ENCODE results near the gene SETDB2.
A peak's percentile ranks its signal among the peaks of the same experiment; 100 is the strongest.

The SETDB2 gene

DNA sequence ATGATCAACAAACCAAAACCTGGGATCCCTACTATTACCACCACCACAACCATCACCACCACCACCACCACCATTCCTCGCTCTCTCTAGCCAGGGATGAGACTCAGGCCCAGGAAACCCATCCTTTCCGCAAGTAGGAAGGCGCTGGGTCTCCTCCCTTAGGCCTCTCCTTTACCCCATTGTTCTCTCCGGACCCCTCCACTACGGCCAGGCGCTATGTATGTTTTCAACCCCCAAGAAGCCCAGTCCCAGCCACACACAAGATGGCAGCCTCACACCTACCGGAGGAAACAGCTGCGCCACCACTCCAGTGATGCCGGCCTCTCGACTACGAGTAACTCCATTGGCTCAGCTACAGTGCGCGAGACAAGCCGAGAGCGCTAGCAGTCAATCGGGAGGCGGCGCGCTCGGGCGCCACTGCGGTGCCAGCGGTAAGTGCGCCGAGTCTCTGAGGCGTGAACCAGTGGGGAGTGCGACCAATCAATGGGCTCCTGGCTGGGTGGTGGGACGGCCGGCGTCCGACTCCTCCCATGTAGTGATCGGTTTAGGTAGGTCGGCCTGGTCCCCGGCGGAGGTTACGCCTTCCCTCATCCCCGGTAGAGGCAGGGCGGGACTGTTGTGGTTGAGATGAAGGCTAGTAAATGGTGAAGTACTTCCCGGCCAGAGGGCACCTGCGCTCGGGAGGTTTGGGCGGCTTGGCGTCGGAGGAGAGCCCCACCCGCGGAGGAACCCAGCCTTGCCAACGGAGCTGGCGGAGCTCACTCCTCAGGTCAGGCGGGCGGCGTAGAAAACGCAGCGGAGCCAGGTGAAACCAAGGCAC, at the start of gene SETDB2, which contains the start of gene CAB39L:
Gene SETDB2, plus strand, starts transcription at position 571 of the 820 bp plus-strand sequence. CDS start 7,620 bp downstream, outside the sequence.
Gene CAB39L, minus strand, starts transcription at position 361 of the 820 bp plus-strand sequence. CDS start 61,154 bp downstream, outside the sequence.
- DNase-seq (ENCODE audit: low read depth, low spot score): peak; percentile 100

DNA sequence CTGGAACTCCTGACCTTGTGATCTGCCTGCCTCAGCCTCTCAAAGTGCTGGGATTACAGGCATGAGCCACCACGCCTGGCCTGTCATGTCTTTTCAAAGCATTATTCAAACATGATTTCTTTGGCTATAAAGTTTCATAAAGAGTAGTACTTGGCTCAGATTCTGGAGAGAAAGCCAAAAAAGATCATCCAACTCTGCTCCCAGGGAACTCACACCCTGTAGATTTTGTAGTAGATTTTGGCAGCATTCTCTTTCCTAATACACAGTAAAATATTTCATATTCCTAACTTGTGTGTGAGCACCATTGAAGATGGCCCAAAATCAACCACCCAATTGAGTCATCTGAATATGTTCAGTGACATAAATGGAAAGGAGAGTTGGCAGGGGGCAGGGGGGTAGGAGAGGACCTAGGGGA, 48.6 kb upstream of the SETDB2 start:
- no peak for DNase-seq (ENCODE audit: low read depth, low spot score)

DNA sequence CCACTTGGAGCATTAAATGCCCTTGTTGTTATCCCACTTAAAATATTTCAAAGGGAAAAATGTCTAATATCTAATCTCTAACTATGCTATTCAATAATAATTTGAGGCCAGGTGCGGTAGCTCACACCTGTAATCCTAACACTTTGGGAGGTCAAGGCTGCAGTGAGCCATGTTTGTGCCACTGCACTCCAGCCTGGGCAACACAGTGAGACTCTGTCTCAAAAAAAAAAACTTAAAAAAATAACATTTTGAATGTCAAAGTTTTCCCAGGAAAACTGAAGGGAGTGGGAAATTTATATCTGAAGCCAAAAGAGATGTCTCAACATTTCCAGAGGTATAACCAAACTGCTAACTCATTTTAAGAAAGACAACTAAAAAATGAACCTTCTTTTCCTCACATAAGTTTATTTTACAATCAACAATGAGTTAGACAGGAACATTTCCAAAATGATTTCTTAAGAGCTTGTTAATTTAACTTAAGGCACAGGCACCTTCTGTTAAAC, 48.1 kb upstream of the SETDB2 start:
- no peak for DNase-seq (ENCODE audit: low read depth, low spot score)

- DNase-seq (ENCODE audit: low read depth, low spot score): no peak
Observed at GRCh38 chr13:49399801-49400472, 44.1 kb upstream of the SETDB2 start.

GRCh38 chr13:49400755-49401659, 43.1 kb upstream of the SETDB2 start:
- DNase-seq (ENCODE audit: low read depth, low spot score): peak; percentile 36

DNA sequence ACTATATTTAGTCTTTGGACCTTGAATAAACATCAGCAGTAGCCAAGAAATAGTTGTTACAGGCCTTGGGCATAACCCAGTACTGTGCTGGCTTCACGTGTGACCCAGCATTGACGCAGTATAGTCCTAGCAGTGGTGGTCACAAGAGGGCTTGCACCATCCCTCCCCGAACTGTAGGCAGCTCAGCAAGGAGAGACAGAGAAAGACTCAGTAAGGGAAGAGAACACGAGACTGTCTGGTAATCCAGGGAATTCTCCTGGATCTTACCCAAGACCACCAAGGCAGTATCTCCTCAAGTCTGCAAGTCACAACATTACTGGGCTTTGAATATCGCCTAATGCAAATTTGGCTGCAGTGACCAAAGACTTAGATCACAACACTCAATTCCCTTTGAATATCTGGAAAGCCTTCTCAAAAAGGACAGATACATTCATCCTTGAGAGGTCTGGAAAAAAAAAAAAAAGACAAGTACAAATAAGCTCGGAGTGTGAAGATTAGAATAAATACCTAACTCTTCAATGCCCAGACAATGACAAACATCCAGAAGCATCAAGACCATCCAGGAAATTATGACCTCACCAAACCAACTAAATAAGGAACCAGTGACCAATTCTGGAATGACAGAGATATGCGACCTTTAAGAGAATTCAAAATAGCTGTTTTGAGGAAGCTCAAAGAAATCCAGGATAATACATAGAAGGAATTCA, 39.9 kb upstream of the SETDB2 start:
- DNase-seq (ENCODE audit: low read depth, low spot score): no peak

DNA sequence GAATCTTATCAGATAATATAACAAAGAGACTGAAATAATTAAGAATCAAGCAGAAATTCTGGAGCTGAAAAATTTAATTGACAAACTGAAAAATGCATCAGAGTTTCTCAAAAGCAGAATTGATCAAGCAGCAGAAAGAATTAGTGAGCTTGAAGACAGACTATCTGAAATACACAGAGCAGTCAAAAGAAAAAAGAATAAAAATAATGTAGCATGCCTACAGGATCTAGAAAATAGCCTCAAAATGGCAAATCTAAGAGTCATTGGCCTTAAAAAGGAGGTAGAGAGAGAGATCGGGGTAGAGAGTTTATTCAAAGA, 39.4 kb upstream of the SETDB2 start:
- no peak for DNase-seq (ENCODE audit: low read depth, low spot score)

- no peak for DNase-seq (ENCODE audit: low read depth, low spot score)
Observed at GRCh38 chr13:49407068-49407467, 37.0 kb upstream of the SETDB2 start.

GRCh38 chr13:49407936-49408335, 36.1 kb upstream of the SETDB2 start:
- no peak for DNase-seq (ENCODE audit: low read depth, low spot score)

- no peak for DNase-seq (ENCODE audit: low read depth, low spot score)
Observed at GRCh38 chr13:49409008-49409407, 35.1 kb upstream of the SETDB2 start.

- no peak for DNase-seq (ENCODE audit: low read depth, low spot score)
Observed at GRCh38 chr13:49410006-49410405, 34.1 kb upstream of the SETDB2 start.

DNA sequence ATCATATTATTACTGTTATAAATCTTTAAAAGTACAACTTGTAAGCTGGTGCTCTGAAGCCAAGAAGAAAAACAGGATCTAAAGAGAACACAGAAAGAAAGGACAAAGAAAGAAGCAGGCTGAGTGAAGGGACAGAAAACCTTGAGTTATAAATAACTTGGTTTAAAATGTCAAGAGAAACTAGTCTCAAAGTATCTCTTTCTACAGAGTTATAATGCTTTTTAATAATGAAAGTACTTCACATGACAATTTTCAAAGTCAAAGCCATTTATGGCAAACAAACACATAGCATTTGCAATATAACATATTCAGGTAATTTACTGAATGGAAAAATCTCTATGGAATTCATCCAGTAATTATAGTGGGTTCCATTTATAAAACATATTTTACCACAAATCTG, 33.6 kb upstream of the SETDB2 start:
- no peak for DNase-seq (ENCODE audit: low read depth, low spot score)

DNA sequence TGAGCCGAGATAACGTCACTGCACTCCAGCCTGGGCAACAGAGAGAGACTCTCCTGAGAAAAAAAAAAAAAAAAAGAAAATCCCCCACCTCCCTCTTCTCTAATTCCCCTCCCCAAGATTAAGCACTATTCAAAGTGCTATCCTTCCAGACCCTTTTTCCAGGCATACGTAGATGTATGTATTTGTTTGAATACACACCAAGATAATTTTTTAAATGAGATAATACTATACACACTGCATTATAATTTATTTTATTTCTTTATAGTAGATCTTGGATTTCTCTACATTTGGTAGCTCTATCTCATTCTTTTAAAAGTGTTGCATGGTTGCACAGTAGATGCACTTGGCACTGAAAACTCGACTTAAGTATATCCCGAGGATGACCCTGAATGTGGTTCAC, 32.7 kb upstream of the SETDB2 start:
- no peak for DNase-seq (ENCODE audit: low read depth, low spot score)

- no peak for DNase-seq (ENCODE audit: low read depth, low spot score)
Observed at GRCh38 chr13:49412749-49413148, 31.3 kb upstream of the SETDB2 start.

- DNase-seq (ENCODE audit: low read depth, low spot score): no peak
Observed at GRCh38 chr13:49417161-49417560, 26.9 kb upstream of the SETDB2 start.

- no peak for DNase-seq (ENCODE audit: low read depth, low spot score)
Observed at GRCh38 chr13:49418206-49418605, 25.9 kb upstream of the SETDB2 start.

DNA sequence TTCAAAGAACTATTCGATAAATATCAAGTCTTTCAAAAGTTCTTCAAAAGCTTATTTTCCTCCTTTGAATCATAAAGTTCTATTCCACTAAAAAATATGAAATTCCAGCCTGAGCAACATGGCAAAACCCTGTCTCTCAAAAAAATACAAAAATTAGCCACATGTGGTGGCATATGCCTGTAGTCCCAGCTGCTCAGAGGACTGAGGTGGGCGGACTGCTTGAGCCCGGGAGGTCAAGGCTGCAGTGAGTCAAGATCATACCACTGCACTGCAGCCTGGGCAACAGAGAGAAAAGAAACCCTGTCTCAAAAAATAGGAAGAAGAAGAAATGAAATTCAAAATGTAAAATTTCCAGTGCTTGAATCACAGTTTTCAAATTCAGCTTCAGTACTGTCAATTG, 24.8 kb upstream of the SETDB2 start:
- no peak for DNase-seq (ENCODE audit: low read depth, low spot score)

GRCh38 chr13:49421391-49421790, 22.7 kb upstream of the SETDB2 start:
- DNase-seq (ENCODE audit: low read depth, low spot score): no peak

- DNase-seq (ENCODE audit: low read depth, low spot score): no peak
Observed at GRCh38 chr13:49424011-49424560, 20.0 kb upstream of the SETDB2 start.

- no peak for DNase-seq (ENCODE audit: low read depth, low spot score)
Observed at GRCh38 chr13:49428041-49428763, 15.9 kb upstream of the SETDB2 start.

Data from astrocyte of the hippocampus (primary cell).